SIG-M5 treated with dmso at 0.1 percent for 504 hours (cell line): ENCODE results near the gene ZDHHC14.

Source experiments
- DNase-seq: peaks from one replicate; lab custom pipeline; 2025; ENCODE audit not compliant: unreplicated experiment; lab: John Stamatoyannopoulos, UW

ZDHHC14 gene

GRCh38 chr6:157513619-157514485 is 132.9 kb downstream of the ZDHHC14 start:
- no peak for DNase-seq

GRCh38 chr6:157514659-157515496 is 133.9 kb downstream of the ZDHHC14 start:
- DNase-seq, result no peak

GRCh38 chr6:157516319-157517026 is 135.5 kb downstream of the ZDHHC14 start:
- no peak for DNase-seq

- DNase-seq, result no peak
Measured at GRCh38 chr6:157517601-157518359, 136.8 kb downstream of the ZDHHC14 start.

- no peak for DNase-seq
Measured at GRCh38 chr6:157518397-157519250, 137.6 kb downstream of the ZDHHC14 start.

- no peak for DNase-seq
Measured at GRCh38 chr6:157519255-157520116, 138.5 kb downstream of the ZDHHC14 start.

- no peak for DNase-seq
Measured at GRCh38 chr6:157520117-157520406, 139.1 kb downstream of the ZDHHC14 start.

GRCh38 chr6:157520596-157521361 is 139.8 kb downstream of the ZDHHC14 start:
- DNase-seq, result peak; percentile 29

GRCh38 chr6:157521362-157522335 is 140.7 kb downstream of the ZDHHC14 start:
- no peak for DNase-seq

- DNase-seq, result no peak
Measured at GRCh38 chr6:157522472-157522871, 141.5 kb downstream of the ZDHHC14 start.

- DNase-seq, result no peak
Measured at GRCh38 chr6:157524735-157525134, 143.7 kb downstream of the ZDHHC14 start.

- no peak for DNase-seq
Measured at GRCh38 chr6:157525292-157525889, 144.4 kb downstream of the ZDHHC14 start.

GRCh38 chr6:157525918-157526425 is 145.0 kb downstream of the ZDHHC14 start:
- DNase-seq, result no peak

GRCh38 chr6:157527471-157527907 is 146.5 kb downstream of the ZDHHC14 start:
- DNase-seq, result no peak

GRCh38 chr6:157528931-157529653 is 148.1 kb downstream of the ZDHHC14 start:
- peak; percentile 36 for DNase-seq

GRCh38 chr6:157529654-157530039 is 148.7 kb downstream of the ZDHHC14 start:
- no peak for DNase-seq
